HEK293 (cell line): ENCODE measurements around the gene CCBE1.

Experiments
- CTCF ChIA-PET: fragments of 350-600 bp; formaldehyde crosslinking; extraction: SDS; loops from one replicate; lab custom pipeline; 2021; ENCODE audit warnings: antibody characterized with exemption; lab: Yijun Ruan, JAX
- POLR2A ChIA-PET: fragments of 300-600 bp; formaldehyde crosslinking; extraction: SDS; loops from one replicate; lab custom pipeline; 2020; ENCODE audit warnings: antibody characterized with exemption, inconsistent platforms; lab: Yijun Ruan, JAX
- H3K27ac ChIP-seq: fragments of 200-500 bp; sonication (Bioruptor generic); 2 replicates; pipeline ENCODE4 v1.5.1; 2014; ENCODE audit warnings: low read depth, low read length, control low read depth, inconsistent platforms; ENCODE audit errors: extremely low read depth
- H3K36me3 ChIP-seq, 2 experiments: fragments of 200-500 bp in 1 of 2; sonication (Bioruptor generic) in 1 of 2; 1 replicate in 1 of 2; 2 replicates in 1 of 2; pipeline ENCODE4 v1.5.1; 2014 to 2017; ENCODE audit warnings: inconsistent platforms in 2 of 2, low read length in 2 of 2; ENCODE audit not compliant: control insufficient read depth in 2 of 2, insufficient read depth in 1 of 2
- H3K4me1 ChIP-seq: fragments of 200-500 bp; sonication (Bioruptor generic); 2 replicates; pipeline ENCODE4 v1.5.1; 2014; ENCODE audit warnings: mild to moderate bottlenecking, low read length, inconsistent platforms; ENCODE audit not compliant: control insufficient read depth, insufficient read depth
- H3K4me3 ChIP-seq: 2 replicates; pipeline ENCODE4 v1.5.1; 2011; ENCODE audit warnings: low read depth, mild to moderate bottlenecking, control low read depth, low read length, moderate library complexity
- H3K9me3 ChIP-seq: fragments of 200-500 bp; sonication (Bioruptor generic); 2 replicates; pipeline ENCODE4 v1.5.1; 2014; ENCODE audit warnings: low read depth, low read length, inconsistent platforms; ENCODE audit not compliant: control insufficient read depth, insufficient read depth
- CTCF ChIP-seq: fragments of 450-650 bp; formaldehyde crosslinking; IDR thresholded peaks from 2 replicates; pipeline ENCODE4 v1.5.1; 2016; ENCODE audit warnings: missing biosample characterization, missing genetic modification characterization
- GLIS1 ChIP-seq: fragments of 450-650 bp; formaldehyde crosslinking; IDR thresholded peaks from 2 replicates; pipeline ENCODE4 v1.5.1; 2016; ENCODE audit warnings: missing biosample characterization, missing genetic modification characterization
- MEIS1 ChIP-seq: sonication (generic); formaldehyde crosslinking; IDR thresholded peaks from 2 replicates; pipeline ENCODE4 v1.8.1; 2022; ENCODE audit warnings: missing genetic modification reagents, mild to moderate bottlenecking, borderline replicate concordance
- SCRT2 ChIP-seq: fragments of 450-650 bp; formaldehyde crosslinking; IDR thresholded peaks from 2 replicates; pipeline ENCODE4 v1.5.1; 2016; ENCODE audit warnings: missing biosample characterization, missing genetic modification characterization
- TRIM28 ChIP-seq: IDR thresholded peaks from 2 replicates; pipeline ENCODE4 v1.6.1; 2011; ENCODE audit warnings: low read length, control low read depth, borderline replicate concordance
- ZNF174 ChIP-seq: fragments of 450-650 bp; formaldehyde crosslinking; IDR thresholded peaks from 2 replicates; pipeline ENCODE4 v1.5.0; 2017; ENCODE audit warnings: missing biosample characterization, mild to moderate bottlenecking, missing genetic modification characterization
- ZNF175 ChIP-seq: fragments of 450-650 bp; formaldehyde crosslinking; IDR thresholded peaks from 2 replicates; pipeline ENCODE4 v1.5.1; 2016; ENCODE audit warnings: missing biosample characterization, missing genetic modification characterization
- ZNF184 ChIP-seq: fragments of 450-650 bp; IDR thresholded peaks from 2 replicates; pipeline ENCODE4 v1.5.1; 2018; ENCODE audit warnings: missing biosample characterization, mild to moderate bottlenecking, missing genetic modification characterization
- ZNF19 ChIP-seq: fragments of 450-650 bp; formaldehyde crosslinking; IDR thresholded peaks from 2 replicates; pipeline ENCODE4; 2016; ENCODE audit warnings: missing biosample characterization, missing genetic modification characterization, low read depth
- ZNF223 ChIP-seq: fragments of 450-650 bp; formaldehyde crosslinking; IDR thresholded peaks from 2 replicates; pipeline ENCODE4 v1.5.1; 2016; ENCODE audit warnings: missing biosample characterization, missing genetic modification characterization
- ZNF26 ChIP-seq: fragments of 450-650 bp; formaldehyde crosslinking; IDR thresholded peaks from 2 replicates; pipeline ENCODE4 v1.5.1; 2016; ENCODE audit warnings: missing biosample characterization, missing genetic modification characterization
- ZNF433 ChIP-seq: fragments of 450-650 bp; formaldehyde crosslinking; IDR thresholded peaks from 2 replicates; pipeline ENCODE4 v1.5.1; 2016; ENCODE audit warnings: missing biosample characterization, missing genetic modification characterization, low read depth
- ZNF514 ChIP-seq: fragments of 450-650 bp; formaldehyde crosslinking; IDR thresholded peaks from 2 replicates; pipeline ENCODE4 v1.5.1; 2016; ENCODE audit warnings: missing biosample characterization, missing genetic modification characterization
- ZNF555 ChIP-seq: fragments of 450-650 bp; formaldehyde crosslinking; conservative IDR thresholded peaks from 2 replicates; pipeline ENCODE4 v1.5.1; 2017; ENCODE audit warnings: missing biosample characterization, mild to moderate bottlenecking, missing genetic modification characterization, inconsistent platforms
- ZNF768 ChIP-seq: fragments of 450-650 bp; formaldehyde crosslinking; IDR thresholded peaks from 2 replicates; pipeline ENCODE4 v1.5.1; 2018; ENCODE audit warnings: missing biosample characterization, mild to moderate bottlenecking, missing genetic modification characterization
- TF ChIP-seq, protein P1 (sequence below): fragments of 450-650 bp; formaldehyde crosslinking; IDR thresholded peaks from 2 replicates; pipeline ENCODE4 v1.5.1; 2016; ENCODE audit warnings: missing biosample characterization, missing genetic modification characterization, borderline replicate concordance
- TF ChIP-seq, protein P2 (sequence below): fragments of 450-650 bp; formaldehyde crosslinking; IDR thresholded peaks from 2 replicates; pipeline ENCODE4 v1.5.1; 2016; ENCODE audit warnings: missing biosample characterization, missing genetic modification characterization
- TF ChIP-seq, protein P3 (sequence below): fragments of 450-650 bp; formaldehyde crosslinking; IDR thresholded peaks from 2 replicates; pipeline ENCODE4 v1.5.1; 2016; ENCODE audit warnings: missing biosample characterization, missing genetic modification characterization

Gene CCBE1

GRCh38 chr18:59719544-59720181 is 22.4 kb upstream of the CCBE1 start:
- no peaks in the 10 kb centered on the region for H3K9me3 ChIP-seq
- H3K36me3 ChIP-seq = no peaks in the 10 kb centered on the region
- TF ChIP-seq, protein P1, sequence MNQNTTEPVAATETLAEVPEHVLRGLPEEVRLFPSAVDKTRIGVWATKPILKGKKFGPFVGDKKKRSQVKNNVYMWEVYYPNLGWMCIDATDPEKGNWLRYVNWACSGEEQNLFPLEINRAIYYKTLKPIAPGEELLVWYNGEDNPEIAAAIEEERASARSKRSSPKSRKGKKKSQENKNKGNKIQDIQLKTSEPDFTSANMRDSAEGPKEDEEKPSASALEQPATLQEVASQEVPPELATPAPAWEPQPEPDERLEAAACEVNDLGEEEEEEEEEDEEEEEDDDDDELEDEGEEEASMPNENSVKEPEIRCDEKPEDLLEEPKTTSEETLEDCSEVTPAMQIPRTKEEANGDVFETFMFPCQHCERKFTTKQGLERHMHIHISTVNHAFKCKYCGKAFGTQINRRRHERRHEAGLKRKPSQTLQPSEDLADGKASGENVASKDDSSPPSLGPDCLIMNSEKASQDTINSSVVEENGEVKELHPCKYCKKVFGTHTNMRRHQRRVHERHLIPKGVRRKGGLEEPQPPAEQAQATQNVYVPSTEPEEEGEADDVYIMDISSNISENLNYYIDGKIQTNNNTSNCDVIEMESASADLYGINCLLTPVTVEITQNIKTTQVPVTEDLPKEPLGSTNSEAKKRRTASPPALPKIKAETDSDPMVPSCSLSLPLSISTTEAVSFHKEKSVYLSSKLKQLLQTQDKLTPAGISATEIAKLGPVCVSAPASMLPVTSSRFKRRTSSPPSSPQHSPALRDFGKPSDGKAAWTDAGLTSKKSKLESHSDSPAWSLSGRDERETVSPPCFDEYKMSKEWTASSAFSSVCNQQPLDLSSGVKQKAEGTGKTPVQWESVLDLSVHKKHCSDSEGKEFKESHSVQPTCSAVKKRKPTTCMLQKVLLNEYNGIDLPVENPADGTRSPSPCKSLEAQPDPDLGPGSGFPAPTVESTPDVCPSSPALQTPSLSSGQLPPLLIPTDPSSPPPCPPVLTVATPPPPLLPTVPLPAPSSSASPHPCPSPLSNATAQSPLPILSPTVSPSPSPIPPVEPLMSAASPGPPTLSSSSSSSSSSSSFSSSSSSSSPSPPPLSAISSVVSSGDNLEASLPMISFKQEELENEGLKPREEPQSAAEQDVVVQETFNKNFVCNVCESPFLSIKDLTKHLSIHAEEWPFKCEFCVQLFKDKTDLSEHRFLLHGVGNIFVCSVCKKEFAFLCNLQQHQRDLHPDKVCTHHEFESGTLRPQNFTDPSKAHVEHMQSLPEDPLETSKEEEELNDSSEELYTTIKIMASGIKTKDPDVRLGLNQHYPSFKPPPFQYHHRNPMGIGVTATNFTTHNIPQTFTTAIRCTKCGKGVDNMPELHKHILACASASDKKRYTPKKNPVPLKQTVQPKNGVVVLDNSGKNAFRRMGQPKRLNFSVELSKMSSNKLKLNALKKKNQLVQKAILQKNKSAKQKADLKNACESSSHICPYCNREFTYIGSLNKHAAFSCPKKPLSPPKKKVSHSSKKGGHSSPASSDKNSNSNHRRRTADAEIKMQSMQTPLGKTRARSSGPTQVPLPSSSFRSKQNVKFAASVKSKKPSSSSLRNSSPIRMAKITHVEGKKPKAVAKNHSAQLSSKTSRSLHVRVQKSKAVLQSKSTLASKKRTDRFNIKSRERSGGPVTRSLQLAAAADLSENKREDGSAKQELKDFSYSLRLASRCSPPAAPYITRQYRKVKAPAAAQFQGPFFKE (tag by site-specific recombination) = no peak
- TF ChIP-seq ZNF174 (tag by site-specific recombination) (no peak), ZNF184 (tag by site-specific recombination) (no peak), ZNF433 (tag by site-specific recombination) (no peak), ZNF768 (tag by site-specific recombination) (no peak), SCRT2 (tag by site-specific recombination) (no peak)
- CTCF ChIA-PET = interaction anchor here (0.6 to 1.8 kb wide), 4 partner anchors 18 to 1794 kb away, joined by 3 to 11 read pairs (median 4); partner anchors contain the start of gene CCBE1
- H3K4me1 ChIP-seq = no peaks in the 10 kb centered on the region
- POLR2A ChIA-PET = no interaction called here
- H3K4me3 ChIP-seq = no peak overlapping the region
- no peak overlapping the region for H3K27ac ChIP-seq

GRCh38 chr18:59718464-59719157 is 21.4 kb upstream of the CCBE1 start:
- Histone ChIP-seq H3K9me3 (no peaks in the 10 kb centered on the region), H3K36me3 (no peaks in the 10 kb centered on the region), H3K4me3 (no peak overlapping the region), H3K4me1 (no peaks in the 10 kb centered on the region), H3K27ac (no peak overlapping the region)
- CTCF ChIA-PET = interaction anchor here (0.7 to 1.8 kb wide), 6 partner anchors 12 to 105 kb away, joined by 3 to 11 read pairs (median 3); partner anchors contain the start of gene CCBE1
- POLR2A ChIA-PET = interaction anchor here (0.6 to 1.5 kb wide), 3 partner anchors 22 to 749 kb away, joined by 3 to 4 read pairs (median 3); partner anchors contain the start of genes CCBE1 and PMAIP1
- TF ChIP-seq, protein P2, sequence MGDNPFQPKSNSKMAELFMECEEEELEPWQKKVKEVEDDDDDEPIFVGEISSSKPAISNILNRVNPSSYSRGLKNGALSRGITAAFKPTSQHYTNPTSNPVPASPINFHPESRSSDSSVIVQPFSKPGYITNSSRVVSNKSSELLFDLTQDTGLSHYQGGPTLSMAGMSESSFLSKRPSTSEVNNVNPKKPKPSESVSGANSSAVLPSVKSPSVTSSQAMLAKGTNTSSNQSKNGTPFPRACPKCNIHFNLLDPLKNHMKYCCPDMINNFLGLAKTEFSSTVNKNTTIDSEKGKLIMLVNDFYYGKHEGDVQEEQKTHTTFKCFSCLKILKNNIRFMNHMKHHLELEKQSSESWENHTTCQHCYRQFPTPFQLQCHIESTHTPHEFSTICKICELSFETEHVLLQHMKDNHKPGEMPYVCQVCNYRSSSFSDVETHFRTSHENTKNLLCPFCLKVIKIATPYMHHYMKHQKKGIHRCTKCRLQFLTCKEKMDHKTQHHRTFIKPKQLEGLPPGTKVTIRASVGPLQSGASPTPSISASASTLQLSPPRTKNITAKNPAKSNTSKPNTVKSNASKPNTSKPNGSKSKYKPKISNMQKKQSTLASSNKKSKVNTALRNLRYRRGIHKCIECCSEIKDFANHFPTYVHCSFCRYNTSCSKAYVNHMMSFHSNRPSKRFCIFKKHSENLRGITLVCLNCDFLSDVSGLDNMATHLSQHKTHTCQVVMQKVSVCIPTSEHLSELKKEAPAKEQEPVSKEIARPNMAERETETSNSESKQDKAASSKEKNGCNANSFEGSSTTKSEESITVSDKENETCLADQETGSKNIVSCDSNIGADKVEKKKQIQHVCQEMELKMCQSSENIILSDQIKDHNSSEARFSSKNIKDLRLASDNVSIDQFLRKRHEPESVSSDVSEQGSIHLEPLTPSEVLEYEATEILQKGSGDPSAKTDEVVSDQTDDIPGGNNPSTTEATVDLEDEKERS (tag by site-specific recombination) = no peak
- TF ChIP-seq GLIS1 (tag by site-specific recombination) (no peak), CTCF (tag by site-specific recombination) (no peak), ZNF19 (no peak), ZNF514 (tag by site-specific recombination) (no peak), ZNF223 (tag by site-specific recombination) (no peak), ZNF555 (tag by site-specific recombination) (no peak), MEIS1 (CRISPR knock-in tag) (no peak), ZNF26 (tag by site-specific recombination) (no peak), TRIM28 (no peak), ZNF175 (tag by site-specific recombination) (no peak), ZNF433 (tag by site-specific recombination) (no peak)
- TF ChIP-seq, protein P3, sequence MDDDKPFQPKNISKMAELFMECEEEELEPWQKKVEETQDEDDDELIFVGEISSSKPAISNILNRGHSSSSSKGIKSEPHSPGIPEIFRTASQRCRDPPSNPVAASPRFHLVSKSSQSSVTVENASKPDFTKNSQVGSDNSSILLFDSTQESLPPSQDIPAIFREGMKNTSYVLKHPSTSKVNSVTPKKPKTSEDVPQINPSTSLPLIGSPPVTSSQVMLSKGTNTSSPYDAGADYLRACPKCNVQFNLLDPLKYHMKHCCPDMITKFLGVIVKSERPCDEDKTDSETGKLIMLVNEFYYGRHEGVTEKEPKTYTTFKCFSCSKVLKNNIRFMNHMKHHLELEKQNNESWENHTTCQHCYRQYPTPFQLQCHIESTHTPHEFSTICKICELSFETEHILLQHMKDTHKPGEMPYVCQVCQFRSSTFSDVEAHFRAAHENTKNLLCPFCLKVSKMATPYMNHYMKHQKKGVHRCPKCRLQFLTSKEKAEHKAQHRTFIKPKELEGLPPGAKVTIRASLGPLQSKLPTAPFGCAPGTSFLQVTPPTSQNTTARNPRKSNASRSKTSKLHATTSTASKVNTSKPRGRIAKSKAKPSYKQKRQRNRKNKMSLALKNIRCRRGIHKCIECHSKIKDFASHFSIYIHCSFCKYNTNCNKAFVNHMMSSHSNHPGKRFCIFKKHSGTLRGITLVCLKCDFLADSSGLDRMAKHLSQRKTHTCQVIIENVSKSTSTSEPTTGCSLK (tag by site-specific recombination) = no peak
